Fibroblast of the aortic adventitia (primary cell): ENCODE data around the gene MCAM. TPM values are rescaled to one million over a fixed set of nuclear protein-coding genes. Genes with fewer than 3 reads are reported as not detected.
A peak's percentile ranks its signal among the peaks of the same experiment; 100 is the strongest.

Source experiments
- DNase-seq: peaks from one replicate; pipeline ENCODE4 v3.0.0-alpha.2; 2010; ENCODE audit warnings: low read depth
- H3K4me3 ChIP-seq: 2 replicates; pipeline ENCODE4 v1.5.1; 2011; ENCODE audit warnings: low read depth, mild to moderate bottlenecking, control low read depth, low read length, moderate library complexity
- CTCF ChIP-seq: IDR thresholded peaks from 2 replicates; pipeline ENCODE4 v1.5.1; 2011; ENCODE audit warnings: mild to moderate bottlenecking, low read length, control low read depth, inconsistent platforms; ENCODE audit not compliant: insufficient read depth
- total RNA-seq: library from RNA; depleted of rRNA; stranded (reverse); fragments of >200 nt; gene quantifications from 2 replicates; pipeline ENCODE4 v1.2.3, GENCODE V29; 2012; ENCODE audit warnings: low replicate concordance

Gene MCAM
- total RNA-seq, 1 donor, result 2.2 TPM

GRCh38 chr11:119351232-119351631 lies 34.3 kb upstream of the MCAM start:
- TF ChIP-seq CTCF, result no peak
- no peak overlapping the region for H3K4me3 ChIP-seq
- no peak for DNase-seq

GRCh38 chr11:119350302-119350701 lies 33.4 kb upstream of the MCAM start:
- H3K4me3 ChIP-seq, result no peak overlapping the region
- TF ChIP-seq CTCF, result no peak
- no peak for DNase-seq

GRCh38 chr11:119347940-119348605 lies 31.1 kb upstream of the MCAM start:
- no peak for DNase-seq
- H3K4me3 ChIP-seq, result no peak overlapping the region
- no peak for TF ChIP-seq CTCF

GRCh38 chr11:119347242-119347641 lies 30.3 kb upstream of the MCAM start:
- peak; percentile 89 for DNase-seq
- no peak overlapping the region for H3K4me3 ChIP-seq
- TF ChIP-seq CTCF, result no peak

GRCh38 chr11:119346605-119347004 lies 29.7 kb upstream of the MCAM start, which contains the start of gene MFRP:
MFRP (minus strand) TSS chr11:119346705; CDS start chr11:119346513, 192 bp downstream.
- no peak for DNase-seq
- no peak within 1 kb of the TSS for H3K4me3 ChIP-seq
- TF ChIP-seq CTCF, result no peak

- no peak overlapping the region for H3K4me3 ChIP-seq
- TF ChIP-seq CTCF, result no peak
- DNase-seq, result no peak
Observed at GRCh38 chr11:119345685-119346084, 28.8 kb upstream of the MCAM start.
